HFF-Myc (cell line): ENCODE measurements around the gene PVRIG.
"Not testable (repeated sequence)": the region's sequence is repeated elsewhere in the genome, so short reads cannot be mapped to it uniquely, and the experiment has no call there.

ENCODE experiments used
- DNase-seq: peaks from one replicate; pipeline ENCODE4 v3.0.0-alpha.2; 2011; ENCODE audit warnings: low read depth; ENCODE audit errors: extremely low read depth
- H3K4me3 ChIP-seq: replicated peaks from 2 replicates; pipeline ENCODE4 v1.5.1; 2011; ENCODE audit warnings: low read depth, mild to moderate bottlenecking, control low read depth, low read length
- TF ChIP-seq, protein P1 (sequence below): IDR thresholded peaks from 2 replicates; pipeline ENCODE4 v1.5.1; 2012; ENCODE audit warnings: mild to moderate bottlenecking, low read depth, low read length, control low read depth; ENCODE audit errors: missing control alignments

The PVRIG gene

DNA sequence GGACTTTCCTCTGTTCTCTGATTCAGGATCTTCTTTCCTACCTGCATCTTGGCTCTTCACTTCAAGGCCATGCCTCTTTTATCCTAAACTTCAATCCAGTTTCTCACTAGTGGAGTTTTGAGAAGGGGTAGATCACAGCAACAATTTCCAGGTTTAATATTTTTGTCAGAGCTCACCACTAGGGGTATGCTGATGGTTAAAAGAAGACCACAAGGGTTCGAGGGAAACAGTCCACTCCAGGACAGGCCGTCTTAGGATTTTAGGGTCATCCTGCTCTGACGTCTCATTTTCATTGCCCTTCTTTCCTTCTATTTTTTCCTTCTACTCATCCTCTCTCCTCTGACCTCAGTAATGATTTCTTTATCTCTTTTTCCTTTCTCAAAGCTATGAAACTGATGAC is 30.7 kb upstream of the PVRIG start:
- H3K4me3 ChIP-seq = no peak overlapping the region
- no peak for DNase-seq
- TF ChIP-seq, protein P1, sequence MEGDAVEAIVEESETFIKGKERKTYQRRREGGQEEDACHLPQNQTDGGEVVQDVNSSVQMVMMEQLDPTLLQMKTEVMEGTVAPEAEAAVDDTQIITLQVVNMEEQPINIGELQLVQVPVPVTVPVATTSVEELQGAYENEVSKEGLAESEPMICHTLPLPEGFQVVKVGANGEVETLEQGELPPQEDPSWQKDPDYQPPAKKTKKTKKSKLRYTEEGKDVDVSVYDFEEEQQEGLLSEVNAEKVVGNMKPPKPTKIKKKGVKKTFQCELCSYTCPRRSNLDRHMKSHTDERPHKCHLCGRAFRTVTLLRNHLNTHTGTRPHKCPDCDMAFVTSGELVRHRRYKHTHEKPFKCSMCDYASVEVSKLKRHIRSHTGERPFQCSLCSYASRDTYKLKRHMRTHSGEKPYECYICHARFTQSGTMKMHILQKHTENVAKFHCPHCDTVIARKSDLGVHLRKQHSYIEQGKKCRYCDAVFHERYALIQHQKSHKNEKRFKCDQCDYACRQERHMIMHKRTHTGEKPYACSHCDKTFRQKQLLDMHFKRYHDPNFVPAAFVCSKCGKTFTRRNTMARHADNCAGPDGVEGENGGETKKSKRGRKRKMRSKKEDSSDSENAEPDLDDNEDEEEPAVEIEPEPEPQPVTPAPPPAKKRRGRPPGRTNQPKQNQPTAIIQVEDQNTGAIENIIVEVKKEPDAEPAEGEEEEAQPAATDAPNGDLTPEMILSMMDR = no peak

DNA sequence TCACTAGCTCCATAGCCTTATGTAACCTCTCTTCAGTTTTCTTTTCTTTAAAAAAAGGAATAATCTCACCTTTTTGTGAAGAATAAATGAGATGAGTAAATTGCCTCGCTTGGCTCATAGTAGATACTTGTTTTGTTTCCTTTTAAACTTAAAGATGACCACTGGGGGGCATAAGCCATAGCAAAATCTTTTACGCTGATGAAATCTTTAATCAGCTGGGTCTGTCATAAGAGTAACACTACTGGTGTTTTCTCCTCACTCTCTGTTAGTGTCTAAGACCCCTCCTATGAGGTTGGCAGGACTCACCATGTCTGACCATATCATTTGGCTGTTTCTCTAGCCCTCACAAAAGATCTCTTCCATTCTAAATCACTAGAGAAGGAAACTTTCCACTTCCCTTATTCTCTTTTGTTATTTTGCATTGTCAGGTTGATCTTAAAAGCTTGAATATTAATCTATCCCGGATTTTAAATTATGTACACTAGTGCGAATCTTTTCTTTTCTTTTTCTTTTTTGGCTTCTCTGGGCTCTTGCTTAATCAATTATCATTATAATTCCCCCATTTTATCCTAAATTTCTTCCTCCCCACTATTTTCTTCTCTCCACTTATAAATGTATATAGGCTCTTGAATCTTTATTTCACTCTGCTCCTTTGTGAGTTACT is 29.6 kb upstream of the PVRIG start:
- TF ChIP-seq, protein P1 = peak; percentile 32
- DNase-seq = no peak
- no peak overlapping the region for H3K4me3 ChIP-seq

DNA sequence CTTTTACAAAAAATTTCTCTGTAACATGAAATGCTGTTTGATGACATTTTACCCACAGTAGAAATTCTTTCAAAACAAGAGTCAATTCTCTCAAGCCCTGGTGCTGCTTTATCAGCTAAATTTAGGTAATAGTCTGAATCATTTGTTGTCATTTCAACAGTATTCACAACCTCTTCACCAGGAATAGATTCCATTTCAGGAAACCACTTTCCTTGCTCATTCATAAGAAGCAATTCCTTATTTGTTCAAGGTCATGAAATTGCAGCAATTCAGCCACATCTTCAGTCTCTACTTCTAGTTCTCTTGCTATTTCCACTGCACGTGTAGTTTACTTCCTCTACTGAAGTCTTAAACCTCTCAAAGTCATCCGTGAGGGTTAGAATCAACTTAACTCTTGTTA is 28.0 kb upstream of the PVRIG start:
- TF ChIP-seq, protein P1 = no peak
- no peak overlapping the region for H3K4me3 ChIP-seq
- DNase-seq = no peak

DNA sequence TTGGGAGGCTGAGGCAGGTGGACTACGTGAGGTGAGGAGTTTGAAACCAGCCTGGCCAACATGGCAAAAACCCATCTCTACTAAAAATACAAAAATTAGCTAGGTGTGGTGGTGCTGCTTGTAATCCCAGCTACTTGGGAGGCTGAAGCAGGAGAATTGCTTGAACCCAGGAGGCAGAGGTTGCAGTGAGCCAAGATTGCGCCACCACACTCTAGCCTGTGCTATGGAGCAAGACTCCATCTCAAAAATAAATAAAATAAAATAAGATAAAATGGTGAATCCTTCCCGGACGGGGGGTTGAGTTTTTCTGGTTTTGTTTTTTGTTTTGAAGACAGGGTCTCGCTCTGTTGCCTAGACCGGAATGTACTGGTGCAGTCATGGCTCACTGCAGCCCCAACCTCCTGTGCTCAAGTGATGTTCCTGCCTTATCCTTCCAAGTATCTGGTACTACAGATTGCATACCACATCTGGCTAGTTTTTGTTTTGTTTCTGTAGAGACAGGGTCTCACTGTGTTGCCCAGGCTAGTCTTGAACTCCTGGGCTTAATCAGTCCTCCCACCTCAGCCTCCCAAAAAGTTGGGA is 27.4 kb upstream of the PVRIG start:
- DNase-seq, H3K4me3 ChIP-seq: not testable (repeated sequence)

DNA sequence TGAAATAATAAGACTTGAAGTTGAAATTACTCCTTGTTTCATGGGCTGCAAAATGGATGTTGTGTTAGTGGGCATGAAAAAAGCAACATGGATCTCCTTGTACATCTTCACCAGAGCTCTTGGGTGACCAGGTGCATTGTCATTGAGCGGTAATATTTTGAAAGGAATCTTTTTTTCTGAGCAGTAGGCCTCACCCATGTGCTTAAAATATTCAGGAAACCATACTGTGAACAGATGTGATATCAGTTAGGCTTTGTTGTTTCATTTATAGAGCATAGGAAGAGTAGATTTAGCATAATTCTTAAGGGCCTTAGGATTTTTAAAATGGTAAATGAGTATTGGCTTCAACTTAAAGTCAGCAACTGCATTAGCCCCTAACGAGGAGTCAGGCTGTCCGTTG is 26.8 kb upstream of the PVRIG start:
- TF ChIP-seq, protein P1 = no peak
- no peak for DNase-seq
- H3K4me3 ChIP-seq = no peak overlapping the region

DNA sequence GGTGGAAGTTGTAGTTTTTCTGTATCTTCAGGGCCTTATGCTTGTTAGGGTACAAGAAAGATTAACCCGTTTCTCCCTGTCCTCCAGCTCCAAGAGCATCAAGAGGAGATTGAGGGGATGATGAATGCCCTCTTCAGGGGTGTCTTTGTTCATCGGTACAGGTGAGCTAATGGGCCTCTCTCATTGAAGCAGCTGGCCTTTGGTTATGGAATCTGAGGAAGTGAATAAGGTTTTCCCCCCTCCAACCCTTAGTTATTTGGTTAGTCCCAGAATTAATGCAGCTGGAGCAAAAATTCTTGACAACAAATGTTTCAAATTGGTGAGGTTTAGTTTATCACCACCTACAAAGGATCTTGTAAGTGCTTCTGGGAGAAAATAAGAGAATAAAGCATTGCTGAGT is 24.5 kb upstream of the PVRIG start:
- no peak overlapping the region for H3K4me3 ChIP-seq
- no peak for DNase-seq
- TF ChIP-seq, protein P1 = no peak

DNA sequence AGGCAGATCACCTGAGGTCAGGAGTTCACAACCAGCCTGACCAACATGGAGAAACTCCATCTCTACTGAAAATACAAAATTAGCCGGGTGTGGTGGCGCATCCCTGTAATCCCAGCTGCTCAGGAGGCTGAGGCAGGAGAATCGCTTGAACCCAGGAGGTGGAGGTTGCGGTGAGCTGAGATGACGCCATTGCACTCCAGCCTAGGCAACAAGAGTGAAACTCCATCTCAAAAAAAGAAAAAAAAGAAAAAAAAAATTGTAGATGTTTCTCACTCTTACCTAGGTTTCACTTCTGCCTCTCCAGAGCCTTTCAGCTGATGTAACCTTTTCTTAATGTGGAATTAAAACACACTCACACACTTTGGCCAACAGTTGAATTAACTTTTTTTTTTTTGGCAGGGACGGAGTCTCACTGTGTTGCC is 23.8 kb upstream of the PVRIG start:
- not testable (repeated sequence) for H3K4me3 ChIP-seq, DNase-seq

DNA sequence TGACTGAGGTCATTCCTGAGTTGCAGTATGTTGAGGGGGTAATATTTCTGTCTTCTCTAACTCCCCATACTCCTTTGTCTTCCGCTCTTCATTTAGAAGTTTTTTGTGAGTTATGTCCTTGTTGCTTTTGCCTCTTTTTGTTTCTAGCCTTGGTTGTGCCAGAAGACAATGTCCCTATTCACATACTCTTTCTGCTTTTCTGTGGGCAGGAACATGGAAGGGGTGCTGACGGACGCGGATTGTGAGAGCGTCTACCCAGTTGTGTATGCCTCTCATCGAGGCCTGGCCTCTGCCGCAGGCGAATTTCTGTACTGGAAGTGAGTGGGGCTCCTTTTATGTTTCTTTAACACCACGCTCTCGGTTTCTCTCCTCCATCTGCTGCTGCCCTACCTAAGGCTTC is 21.5 kb upstream of the PVRIG start:
- no peak for DNase-seq
- H3K4me3 ChIP-seq = no peak overlapping the region
- TF ChIP-seq, protein P1 = no peak
